Subcutaneous preadipocyte (primary cell): ENCODE results near the gene NAT10. TPM values are rescaled to one million over a fixed set of nuclear protein-coding genes. Genes with fewer than 3 reads are reported as not detected.

Experiments
- small RNA-seq: library from RNA; depleted of rRNA; stranded (forward); fragments of <200 nt; gene quantifications from one replicate; pipeline ENCODE3, GENCODE V24; 2012
- total RNA-seq: library from RNA; depleted of rRNA; stranded (reverse); fragments of >200 nt; gene quantifications from 2 replicates; pipeline ENCODE4 v1.2.3, GENCODE V29; 2012

NAT10 gene
- 38.6 and 49.1 TPM in 2 replicates for total RNA-seq

DNA sequence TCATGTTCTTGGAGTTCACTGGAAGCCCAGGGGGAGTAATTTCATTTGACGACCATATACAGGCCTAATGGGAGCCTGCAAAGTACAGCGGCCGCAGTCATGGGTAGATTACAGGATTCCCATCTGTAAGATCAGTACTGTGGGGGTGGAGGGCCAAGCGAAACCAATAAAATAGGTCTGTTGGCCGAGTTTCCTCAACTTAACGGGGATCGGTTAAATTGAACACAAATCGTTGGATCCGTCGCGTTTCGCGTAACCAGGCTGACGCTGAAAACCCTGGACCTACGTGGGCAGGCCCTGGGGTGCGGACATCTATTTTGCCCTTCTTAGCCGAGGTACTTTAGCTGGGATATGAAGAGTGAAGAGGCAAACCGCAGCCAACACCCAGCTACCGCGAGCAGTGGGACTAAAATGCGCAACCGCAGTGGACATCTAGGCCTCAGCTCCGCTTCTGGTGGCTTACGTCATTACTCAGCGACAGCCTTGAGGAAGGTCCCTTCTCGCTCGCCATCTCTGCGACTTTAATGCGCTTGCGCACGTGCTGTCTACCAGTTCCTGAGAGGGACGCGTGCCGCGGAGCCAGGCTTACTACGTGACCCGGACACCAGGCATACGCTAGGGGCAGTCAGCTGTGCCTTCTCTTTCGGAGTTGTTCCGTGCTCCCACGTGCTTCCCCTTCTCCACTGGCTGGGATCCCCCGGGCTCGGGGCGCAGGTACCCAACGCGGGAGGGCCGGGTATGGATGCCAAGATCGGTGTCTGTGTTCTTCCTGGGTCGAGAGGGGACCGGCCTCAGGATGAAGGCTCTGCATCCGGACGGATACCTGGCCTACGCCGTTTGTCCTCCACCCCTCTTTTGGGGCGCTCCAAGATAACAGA, at the start of gene NAT10:
Gene NAT10 (plus strand): TSS at position 551 of the 878 bp plus-strand sequence. CDS start 2,597 bp downstream, outside the sequence.

Small RNA genes lying within 50 kb of the gene (small RNA-seq; reads per million reads assigned to genes)
- gene RF00019, result not detected

Other genes starting within 250 kb of the NAT10 start
- gene LMO2, start 213.6 kb upstream of the NAT10 start, total RNA-seq, result under 0.01 and 0.20 TPM in 2 replicates
- 197 and 239 TPM in 2 replicates for gene CAPRIN1, start 53.9 kb upstream of the NAT10 start, total RNA-seq